ENCODE results near the gene PSMD2.

The PSMD2 gene

DNA sequence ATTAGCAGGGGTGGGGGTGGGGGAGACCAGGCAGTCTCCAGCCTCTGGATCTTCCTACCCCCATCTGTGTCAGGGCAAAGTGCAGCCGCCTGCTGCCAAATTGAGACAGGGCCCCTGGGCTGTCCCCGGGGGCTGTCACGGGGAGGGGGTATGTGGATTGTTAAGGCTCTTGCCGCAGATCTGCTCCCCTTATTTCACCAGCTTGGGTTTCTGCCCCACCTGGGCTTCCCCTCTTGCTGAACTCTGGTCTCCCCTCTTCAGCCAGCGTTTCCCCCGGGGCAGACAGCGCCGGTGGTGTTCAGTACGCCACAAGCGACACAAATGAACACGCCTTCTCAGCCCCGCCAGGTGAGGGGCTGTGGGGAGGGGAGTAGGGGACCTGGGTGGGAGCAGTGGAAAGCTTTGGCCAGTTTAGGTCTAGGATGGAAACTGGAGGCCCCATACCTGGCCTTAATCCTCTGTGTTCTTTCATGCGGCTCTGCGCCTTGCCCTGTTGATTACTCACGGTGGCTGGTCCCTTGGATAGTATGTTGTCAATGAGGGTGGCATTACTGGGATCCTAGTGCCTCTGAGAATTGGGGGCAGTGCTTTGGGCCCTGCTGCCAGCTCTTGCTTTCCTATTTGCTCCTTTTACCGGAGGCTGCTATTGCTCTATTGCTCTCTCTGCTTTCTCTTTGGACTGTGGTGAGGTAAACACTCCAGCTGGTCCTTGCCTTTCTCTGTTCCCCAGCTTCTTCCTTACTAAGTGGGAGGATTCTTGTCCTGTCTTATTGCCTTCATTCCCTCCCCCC is 17.0 kb downstream of the PSMD2 start:
- no peak for TF ChIP-seq POLR2A (IDR thresholded peaks at IDR 0.05; ENCODE audit: low read depth, low read length)
- DNase-seq (ENCODE audit: insufficient read length, low spot score) (no peak), FAIRE-seq (no peak)

DNA sequence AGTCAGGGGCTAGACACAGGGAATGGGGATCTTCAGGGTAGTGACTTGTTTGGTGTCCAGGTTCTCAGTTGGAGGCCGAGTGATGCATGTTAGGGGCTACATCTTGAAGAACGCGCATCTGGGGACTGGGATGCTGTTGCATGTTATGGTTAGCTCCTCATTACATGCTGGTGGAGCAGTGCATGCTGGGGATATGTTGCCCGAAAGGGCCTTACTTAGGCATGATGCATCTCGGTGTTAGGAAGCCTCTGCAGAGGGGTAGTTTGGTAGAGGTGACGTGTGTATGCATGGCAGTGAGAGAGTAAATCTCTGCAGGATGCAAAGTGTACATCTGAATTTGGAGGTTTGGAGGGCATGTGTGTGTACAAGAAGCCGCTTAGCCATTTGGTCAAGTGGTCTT is 17.8 kb downstream of the PSMD2 start:
- no peak for DNase-seq (ENCODE audit: insufficient read length, low spot score)
- FAIRE-seq = no peak
- no peak for TF ChIP-seq POLR2A (IDR thresholded peaks at IDR 0.05; ENCODE audit: low read depth, low read length)

DNA sequence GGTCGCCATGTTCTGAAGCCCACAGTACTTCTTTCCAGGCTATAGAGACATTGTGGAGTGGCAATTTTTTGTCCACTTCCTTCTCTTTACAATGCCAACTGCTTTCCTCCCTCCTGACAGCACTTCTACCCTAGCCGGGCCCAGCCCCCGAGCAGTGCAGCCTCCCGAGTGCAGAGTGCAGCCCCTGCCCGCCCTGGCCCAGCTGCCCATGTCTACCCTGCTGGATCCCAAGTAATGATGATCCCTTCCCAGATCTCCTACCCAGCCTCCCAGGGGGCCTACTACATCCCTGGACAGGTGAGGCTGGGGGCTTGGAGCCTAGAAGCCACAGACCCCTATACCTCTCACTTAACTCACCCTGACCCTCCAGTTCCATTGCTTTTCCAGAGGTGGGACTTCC is 18.2 kb downstream of the PSMD2 start:
- DNase-seq (ENCODE audit: insufficient read length, low spot score) = no peak
- no peak for FAIRE-seq
- no peak for TF ChIP-seq POLR2A (IDR thresholded peaks at IDR 0.05; ENCODE audit: low read depth, low read length)

DNA sequence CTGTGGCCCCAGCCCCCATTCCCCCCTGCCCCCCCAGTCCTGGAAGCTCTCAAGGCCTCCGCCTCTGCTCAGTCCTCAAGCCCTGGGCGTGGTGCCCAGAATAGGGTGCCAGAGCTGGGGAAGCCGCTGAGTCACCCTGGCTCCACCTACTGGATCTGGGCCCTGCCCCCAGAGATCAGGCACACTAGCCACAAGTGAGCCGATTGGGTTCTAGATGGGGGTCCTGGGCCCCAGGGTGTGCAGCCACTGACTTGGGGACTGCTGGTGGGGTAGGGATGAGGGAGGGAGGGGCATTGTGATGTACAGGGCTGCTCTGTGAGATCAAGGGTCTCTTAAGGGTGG is 21.0 kb downstream of the PSMD2 start:
- DNase-seq (ENCODE audit: insufficient read length, low spot score) = peak; percentile 99
- FAIRE-seq = peak; percentile 15
- no peak for TF ChIP-seq POLR2A (IDR thresholded peaks at IDR 0.05; ENCODE audit: low read depth, low read length)

DNA sequence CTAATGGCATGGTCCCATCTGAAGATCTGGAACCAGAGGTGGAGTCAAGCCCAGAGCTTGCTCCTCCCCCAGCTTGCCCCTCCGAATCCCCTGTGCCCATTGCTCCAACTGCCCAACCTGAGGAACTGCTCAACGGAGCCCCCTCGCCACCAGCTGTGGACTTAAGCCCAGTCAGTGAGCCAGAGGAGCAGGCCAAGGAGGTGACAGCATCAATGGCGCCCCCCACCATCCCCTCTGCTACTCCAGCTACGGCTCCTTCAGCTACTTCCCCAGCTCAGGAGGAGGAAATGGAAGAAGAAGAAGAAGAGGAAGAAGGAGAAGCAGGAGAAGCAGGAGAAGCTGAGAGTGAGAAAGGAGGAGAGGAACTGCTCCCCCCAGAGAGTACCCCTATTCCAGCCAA is 22.6 kb downstream of the PSMD2 start:
- FAIRE-seq = no peak
- TF ChIP-seq POLR2A (IDR thresholded peaks at IDR 0.05; ENCODE audit: low read depth, low read length) = no peak
- no peak for DNase-seq (ENCODE audit: insufficient read length, low spot score)

DNA sequence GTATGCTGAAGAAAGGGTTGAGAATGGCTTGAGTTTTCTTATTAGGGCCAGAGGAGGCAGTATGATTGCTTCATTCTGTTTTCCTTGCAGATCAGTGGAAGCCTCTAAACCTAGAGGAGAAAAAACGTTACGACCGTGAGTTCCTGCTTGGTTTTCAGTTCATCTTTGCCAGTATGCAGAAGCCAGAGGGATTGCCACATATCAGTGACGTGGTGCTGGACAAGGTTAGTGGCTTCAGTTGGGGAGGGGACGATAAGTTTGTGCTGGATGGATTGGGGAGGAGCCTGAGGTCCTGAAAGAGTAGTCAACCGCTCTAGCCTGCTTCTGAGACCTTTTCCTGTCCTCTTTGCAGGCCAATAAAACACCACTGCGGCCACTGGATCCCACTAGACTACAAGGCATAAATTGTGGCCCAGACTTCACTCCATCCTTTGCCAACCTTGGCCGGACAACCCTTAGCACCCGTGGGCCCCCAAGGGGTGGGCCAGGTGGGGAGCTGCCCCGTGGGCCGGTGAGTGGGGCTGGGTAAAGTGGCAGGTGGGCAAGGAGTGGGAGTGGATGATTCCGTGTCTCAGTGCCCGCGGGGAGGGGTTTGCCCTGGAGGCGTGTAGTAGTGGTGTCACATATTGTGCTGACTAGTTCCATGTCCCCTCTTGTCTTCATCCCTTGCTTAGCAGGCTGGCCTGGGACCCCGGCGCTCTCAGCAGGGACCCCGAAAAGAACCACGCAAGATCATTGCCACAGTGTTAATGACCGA is 23.9 kb downstream of the PSMD2 start:
- DNase-seq (ENCODE audit: insufficient read length, low spot score) = no peak
- no peak for FAIRE-seq
- no peak for TF ChIP-seq POLR2A (IDR thresholded peaks at IDR 0.05; ENCODE audit: low read depth, low read length)

DNA sequence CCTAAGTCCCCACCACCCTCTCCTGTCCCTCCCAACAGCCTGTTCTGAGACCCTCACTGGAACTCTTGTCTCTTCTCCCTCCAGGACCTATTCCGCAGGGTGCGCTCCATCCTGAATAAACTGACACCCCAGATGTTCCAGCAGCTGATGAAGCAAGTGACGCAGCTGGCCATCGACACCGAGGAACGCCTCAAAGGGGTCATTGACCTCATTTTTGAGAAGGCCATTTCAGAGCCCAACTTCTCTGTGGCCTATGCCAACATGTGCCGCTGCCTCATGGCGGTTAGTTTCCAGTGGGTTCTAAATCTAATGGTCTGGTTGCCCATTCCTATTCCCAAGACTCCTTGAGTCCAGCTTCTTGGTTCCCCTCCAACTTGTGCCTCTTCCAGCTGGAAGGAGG is 24.7 kb downstream of the PSMD2 start:
- FAIRE-seq = no peak
- no peak for TF ChIP-seq POLR2A (IDR thresholded peaks at IDR 0.05; ENCODE audit: low read depth, low read length)
- DNase-seq (ENCODE audit: insufficient read length, low spot score) = no peak

DNA sequence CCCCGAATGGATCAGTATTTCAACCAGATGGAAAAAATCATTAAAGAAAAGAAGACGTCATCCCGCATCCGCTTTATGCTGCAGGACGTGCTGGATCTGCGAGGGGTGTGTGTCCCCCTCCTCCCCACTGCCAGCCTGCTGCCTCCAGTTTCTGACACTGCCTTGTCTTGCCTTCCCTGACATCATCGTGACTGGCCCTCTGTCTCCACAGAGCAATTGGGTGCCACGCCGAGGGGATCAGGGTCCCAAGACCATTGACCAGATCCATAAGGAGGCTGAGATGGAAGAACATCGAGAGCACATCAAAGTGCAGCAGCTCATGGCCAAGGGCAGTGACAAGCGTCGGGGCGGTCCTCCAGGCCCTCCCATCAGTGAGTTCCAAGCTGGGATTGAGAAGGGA is 26.2 kb downstream of the PSMD2 start:
- no peak for TF ChIP-seq POLR2A (IDR thresholded peaks at IDR 0.05; ENCODE audit: low read depth, low read length)
- FAIRE-seq (no peak), DNase-seq (ENCODE audit: insufficient read length, low spot score) (no peak)

DNA sequence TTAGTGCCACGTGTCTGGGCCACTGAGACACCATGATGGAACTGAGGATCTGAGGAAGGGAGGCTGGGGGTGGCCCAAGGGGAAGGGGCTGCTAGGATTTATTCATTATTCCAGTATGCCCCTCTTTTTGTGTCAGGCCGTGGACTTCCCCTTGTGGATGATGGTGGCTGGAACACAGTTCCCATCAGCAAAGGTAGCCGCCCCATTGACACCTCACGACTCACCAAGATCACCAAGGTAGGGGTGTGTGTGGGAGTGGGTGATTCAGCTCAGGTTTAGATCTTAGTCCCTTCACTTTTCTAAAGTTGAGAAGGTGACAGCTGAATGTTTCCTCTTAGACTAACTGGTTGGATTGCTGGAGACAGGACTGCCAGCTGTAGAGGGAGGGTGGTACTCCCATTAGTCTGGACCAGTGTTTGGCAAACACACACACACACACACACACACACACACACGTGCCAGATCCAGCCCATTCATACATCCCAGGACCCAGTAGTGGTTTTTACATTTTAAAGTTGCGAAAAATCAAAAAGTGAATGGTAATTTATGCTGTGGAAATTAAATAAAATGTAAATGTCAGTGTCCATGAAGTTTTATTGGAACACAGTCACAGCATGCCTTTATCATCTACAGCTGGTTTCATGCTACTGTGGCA is 26.8 kb downstream of the PSMD2 start:
- TF ChIP-seq POLR2A (IDR thresholded peaks at IDR 0.05; ENCODE audit: low read depth, low read length) = no peak
- no peak for DNase-seq (ENCODE audit: insufficient read length, low spot score)
- no peak for FAIRE-seq

DNA sequence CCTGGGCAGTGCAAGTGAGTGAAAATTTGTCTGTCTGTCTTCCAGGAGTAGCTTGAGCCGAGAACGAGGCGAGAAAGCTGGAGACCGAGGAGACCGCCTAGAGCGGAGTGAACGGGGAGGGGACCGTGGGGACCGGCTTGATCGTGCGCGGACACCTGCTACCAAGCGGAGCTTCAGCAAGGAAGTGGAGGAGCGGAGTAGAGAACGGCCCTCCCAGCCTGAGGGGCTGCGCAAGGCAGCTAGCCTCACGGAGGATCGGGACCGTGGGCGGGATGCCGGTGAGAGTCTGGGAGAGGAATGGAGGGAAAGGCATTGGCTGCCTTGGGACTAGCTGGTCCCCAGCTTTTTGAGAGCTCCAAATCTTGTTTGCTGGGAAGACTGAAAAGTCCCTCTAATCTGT is 28.1 kb downstream of the PSMD2 start:
- no peak for FAIRE-seq
- no peak for TF ChIP-seq POLR2A (IDR thresholded peaks at IDR 0.05; ENCODE audit: low read depth, low read length)
- DNase-seq (ENCODE audit: insufficient read length, low spot score) = no peak

DNA sequence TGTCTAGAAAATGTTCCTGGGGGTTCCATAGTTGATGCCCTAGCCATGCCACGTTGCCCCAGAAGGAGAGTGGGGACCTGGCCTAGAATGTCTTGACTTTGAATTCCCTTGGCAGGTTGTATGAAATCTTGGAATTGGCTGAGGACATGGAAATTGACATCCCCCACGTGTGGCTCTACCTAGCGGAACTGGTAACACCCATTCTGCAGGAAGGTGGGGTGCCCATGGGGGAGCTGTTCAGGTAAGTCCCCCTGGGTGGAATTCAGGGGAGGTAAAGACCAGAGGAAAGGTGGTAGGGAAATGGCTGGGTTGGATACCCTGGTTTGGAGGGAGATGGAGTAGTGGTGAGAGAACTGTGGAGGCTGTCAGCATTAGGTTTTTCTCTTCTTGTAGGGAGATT is 29.5 kb downstream of the PSMD2 start:
- DNase-seq (ENCODE audit: insufficient read length, low spot score) (no peak), FAIRE-seq (no peak)
- no peak for TF ChIP-seq POLR2A (IDR thresholded peaks at IDR 0.05; ENCODE audit: low read depth, low read length)

DNA sequence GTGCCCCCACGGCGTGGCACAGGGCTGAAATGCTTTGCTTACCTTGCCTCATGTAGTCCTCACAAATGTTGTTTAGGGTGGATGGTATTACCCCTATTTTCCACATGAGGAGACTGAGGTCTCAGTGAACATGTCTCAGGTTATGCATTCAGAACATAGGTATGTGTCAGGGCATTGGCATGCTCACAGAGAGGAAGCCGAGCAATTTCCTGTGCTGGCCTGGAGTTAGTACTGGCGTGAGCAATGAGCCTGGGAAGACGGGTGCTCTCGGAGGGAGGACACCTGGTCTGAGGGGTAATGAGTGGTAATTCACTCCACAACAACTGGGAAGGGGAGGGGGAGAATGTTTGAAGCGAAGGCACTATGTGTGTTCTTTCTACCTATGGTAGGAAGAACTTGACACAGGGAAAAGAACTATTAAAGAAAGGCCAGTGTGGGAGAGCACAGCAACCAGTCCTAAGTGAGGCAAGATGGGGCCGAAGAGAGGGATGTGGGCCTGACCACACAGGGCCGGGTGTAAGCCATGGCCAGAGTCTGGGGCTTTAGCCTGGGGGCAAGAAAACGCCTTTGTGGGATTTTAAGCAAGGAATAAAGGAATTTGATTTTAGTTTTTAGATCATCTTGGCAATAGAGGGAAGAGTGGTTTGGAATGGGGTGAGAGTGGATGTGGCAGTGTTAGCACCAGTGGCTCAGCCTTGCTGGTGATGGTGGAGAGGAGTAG is 33.5 kb downstream of the PSMD2 start:
- DNase-seq (ENCODE audit: insufficient read length, low spot score) = peak; percentile 88
- no peak for TF ChIP-seq POLR2A (IDR thresholded peaks at IDR 0.05; ENCODE audit: low read depth, low read length)
- FAIRE-seq = peak; percentile 88

DNA sequence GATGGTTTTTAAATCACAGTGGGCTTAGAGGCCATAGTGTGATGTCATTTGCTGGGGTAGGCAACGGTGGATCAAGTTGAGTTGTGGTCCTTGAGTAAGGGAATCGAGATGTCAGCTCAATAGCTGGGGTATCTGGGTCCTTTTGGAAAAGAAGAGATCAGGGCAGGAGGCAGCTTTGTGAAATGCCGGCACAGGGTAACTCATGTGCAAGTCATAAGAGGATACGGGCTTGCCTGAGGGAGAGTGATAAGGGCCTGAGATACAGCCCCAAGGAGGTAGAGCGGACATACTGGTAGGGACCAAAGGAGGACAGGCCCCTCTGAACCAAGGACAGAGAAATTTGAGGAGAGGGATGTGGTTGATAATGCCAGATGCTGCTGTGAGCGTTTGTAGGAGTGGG is 34.1 kb downstream of the PSMD2 start:
- TF ChIP-seq POLR2A (IDR thresholded peaks at IDR 0.05; ENCODE audit: low read depth, low read length) = no peak
- DNase-seq (ENCODE audit: insufficient read length, low spot score) = no peak
- FAIRE-seq = no peak

DNA sequence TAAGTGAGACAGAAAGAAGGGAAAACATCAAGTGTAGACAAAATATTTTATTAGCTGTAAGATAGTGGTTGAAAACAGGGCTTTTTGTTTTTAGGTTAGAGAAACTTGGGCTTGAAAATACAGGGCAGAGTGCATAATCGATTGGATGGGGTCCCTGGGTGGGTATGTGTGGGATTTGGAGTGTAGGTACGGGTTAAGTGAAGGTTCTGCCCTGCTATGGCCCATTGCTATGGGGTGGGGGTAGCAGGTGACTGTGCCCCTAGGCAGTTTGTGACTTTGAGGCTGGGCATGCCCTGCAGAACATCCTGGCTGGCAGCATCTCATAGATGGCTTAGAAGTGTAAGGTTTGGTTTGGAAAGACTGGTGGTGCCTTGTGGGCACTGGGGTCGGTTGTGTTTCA is 34.7 kb downstream of the PSMD2 start:
- no peak for DNase-seq (ENCODE audit: insufficient read length, low spot score)
- TF ChIP-seq POLR2A (IDR thresholded peaks at IDR 0.05; ENCODE audit: low read depth, low read length) = no peak
- FAIRE-seq = no peak

All from H54 (cell line).